ENCODE results near the gene PRKN. TPM values are rescaled to one million over a fixed set of nuclear protein-coding genes. Genes with fewer than 3 reads are reported as not detected.

The PRKN gene
- total and polyA plus RNA-seq, 2 experiments from 2014 or later: 1.2 to 2.3 TPM

- Histone ChIP-seq H3K4me3 (no peak overlapping the region), H3K79me2 (ENCODE audit: insufficient read depth) (no peaks in the 10 kb centered on the region), H3K9me2 (ENCODE audit: insufficient read depth) (no peaks in the 10 kb centered on the region), H2AFZ (no peak overlapping the region), H3K9me3 (ENCODE audit: low read depth) (no peaks in the 10 kb centered on the region), H3K9ac (no peak overlapping the region), H3K27me3 (replicated peaks; ENCODE audit: insufficient read depth) (no peaks in the 10 kb centered on the region), H4K20me1 (ENCODE audit: insufficient read depth) (no peaks in the 10 kb centered on the region), H3K27ac (no peak overlapping the region), H3K4me1 (ENCODE audit: insufficient read depth) (no peaks in the 10 kb centered on the region), H3F3A (ENCODE audit: insufficient read depth) (no peaks in the 10 kb centered on the region), H3K36me3 (ENCODE audit: low read depth) (no peaks in the 10 kb centered on the region), H3K4me2 (ENCODE audit: unreplicated experiment) (no peak overlapping the region)
- in situ Hi-C loops (cut with MboI): no loop called here
- 72 to 88% methylated on average over 2 of the region's 2 CpGs for WGBS, 2 experiments (ENCODE audit: low coverage in 1 of 2, low lambda C conversion rate in 2 of 2, missing lambda C conversion rate in 2 of 2)
- DNase-seq: no peak
- TF ChIP-seq EZH2 (IDR thresholded peaks at IDR 0.05; ENCODE audit: insufficient read depth, poor library complexity, severe bottlenecking) (no peak), EZH2phosphoT487 (IDR thresholded peaks at IDR 0.05; ENCODE audit: insufficient read depth, low read depth) (no peak)
Measured at GRCh38 chr6:162653808-162654207, 73.8 kb downstream of the PRKN start.

DNA sequence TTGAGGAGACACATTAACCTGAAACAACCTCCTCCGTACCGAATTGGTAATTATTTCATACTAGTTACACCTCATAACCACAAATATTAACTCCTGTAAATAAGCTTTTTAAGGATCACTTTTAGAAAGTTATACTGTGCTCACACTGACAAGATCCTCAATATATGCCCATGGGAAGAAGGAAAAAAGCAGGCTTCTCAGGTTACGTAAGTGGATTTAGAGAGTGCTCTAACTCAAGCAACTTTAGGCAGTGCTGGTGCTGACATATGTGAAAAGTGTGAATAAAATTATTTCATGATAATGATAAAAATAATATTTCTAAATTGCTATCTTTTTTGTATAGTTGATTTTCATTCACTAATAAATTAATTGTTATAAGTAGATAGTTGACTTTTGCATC, 76.1 kb downstream of the PRKN start:
- Histone ChIP-seq H3K9me3 (ENCODE audit: low read depth) (no peaks in the 10 kb centered on the region), H3K79me2 (ENCODE audit: insufficient read depth) (no peaks in the 10 kb centered on the region), H3K4me3 (no peak overlapping the region), H3K36me3 (ENCODE audit: low read depth) (no peaks in the 10 kb centered on the region), H3K27ac (no peak overlapping the region), H3K27me3 (replicated peaks; ENCODE audit: insufficient read depth) (no peaks in the 10 kb centered on the region), H3K9me2 (ENCODE audit: insufficient read depth) (no peaks in the 10 kb centered on the region), H4K20me1 (ENCODE audit: insufficient read depth) (no peaks in the 10 kb centered on the region), H2AFZ (no peak overlapping the region), H3K4me1 (ENCODE audit: insufficient read depth) (no peaks in the 10 kb centered on the region), H3F3A (ENCODE audit: insufficient read depth) (no peaks in the 10 kb centered on the region), H3K9ac (no peak overlapping the region), H3K4me2 (ENCODE audit: unreplicated experiment) (no peak overlapping the region)
- in situ Hi-C loops (cut with MboI): no loop called here
- no peak for DNase-seq
- TF ChIP-seq EZH2 (IDR thresholded peaks at IDR 0.05; ENCODE audit: insufficient read depth, poor library complexity, severe bottlenecking): no peak
- TF ChIP-seq EZH2phosphoT487 (IDR thresholded peaks at IDR 0.05; ENCODE audit: insufficient read depth, low read depth): no peak
- WGBS, 2 experiments (ENCODE audit: low coverage in 1 of 2, low lambda C conversion rate in 2 of 2, missing lambda C conversion rate in 2 of 2): 85% methylated on average over 3 of the region's 3 CpGs

- H3K36me3 ChIP-seq (ENCODE audit: low read depth): no peaks in the 10 kb centered on the region
- TF ChIP-seq EZH2 (IDR thresholded peaks at IDR 0.05; ENCODE audit: insufficient read depth, poor library complexity, severe bottlenecking) (no peak), EZH2phosphoT487 (IDR thresholded peaks at IDR 0.05; ENCODE audit: insufficient read depth, low read depth) (no peak)
- no peaks in the 10 kb centered on the region for H3K9me3 ChIP-seq (ENCODE audit: low read depth)
- H3K9ac ChIP-seq: no peak overlapping the region
- H3K9me2 ChIP-seq (ENCODE audit: insufficient read depth): no peaks in the 10 kb centered on the region
- no peak overlapping the region for H2AFZ ChIP-seq
- no peak overlapping the region for H3K27ac ChIP-seq
- H3K4me1 ChIP-seq (ENCODE audit: insufficient read depth): no peaks in the 10 kb centered on the region
- H3K27me3 ChIP-seq (replicated peaks; ENCODE audit: insufficient read depth): no peaks in the 10 kb centered on the region
- in situ Hi-C loops (cut with MboI): no loop called here
- H4K20me1 ChIP-seq (ENCODE audit: insufficient read depth): no peaks in the 10 kb centered on the region
- no peak overlapping the region for H3K4me3 ChIP-seq
- no peaks in the 10 kb centered on the region for H3K79me2 ChIP-seq (ENCODE audit: insufficient read depth)
- WGBS, 2 experiments (ENCODE audit: low coverage in 1 of 2, low lambda C conversion rate in 2 of 2, missing lambda C conversion rate in 2 of 2): 51 to 55% methylated on average over 3 of the region's 3 CpGs
- H3F3A ChIP-seq (ENCODE audit: insufficient read depth): no peaks in the 10 kb centered on the region
- no peak for DNase-seq
- no peak overlapping the region for H3K4me2 ChIP-seq (ENCODE audit: unreplicated experiment)
Measured at GRCh38 chr6:162649271-162649670, 78.3 kb downstream of the PRKN start.

GRCh38 chr6:162644153-162644552, 83.4 kb downstream of the PRKN start:
- Histone ChIP-seq H3K9me2 (ENCODE audit: insufficient read depth) (no peaks in the 10 kb centered on the region), H3K79me2 (ENCODE audit: insufficient read depth) (no peaks in the 10 kb centered on the region), H4K20me1 (ENCODE audit: insufficient read depth) (no peaks in the 10 kb centered on the region), H3K36me3 (ENCODE audit: low read depth) (no peaks in the 10 kb centered on the region), H3K27me3 (replicated peaks; ENCODE audit: insufficient read depth) (no peaks in the 10 kb centered on the region), H3K4me3 (no peak overlapping the region), H3K9ac (no peak overlapping the region), H3K4me1 (ENCODE audit: insufficient read depth) (no peaks in the 10 kb centered on the region), H3K27ac (no peak overlapping the region), H3F3A (ENCODE audit: insufficient read depth) (no peaks in the 10 kb centered on the region), H2AFZ (no peak overlapping the region), H3K9me3 (ENCODE audit: low read depth) (no peaks in the 10 kb centered on the region), H3K4me2 (ENCODE audit: unreplicated experiment) (no peak overlapping the region)
- no peak for TF ChIP-seq EZH2phosphoT487 (IDR thresholded peaks at IDR 0.05; ENCODE audit: insufficient read depth, low read depth)
- no peak for TF ChIP-seq EZH2 (IDR thresholded peaks at IDR 0.05; ENCODE audit: insufficient read depth, poor library complexity, severe bottlenecking)
- 91 to 95% methylated on average over 2 of the region's 2 CpGs for WGBS, 2 experiments (ENCODE audit: low coverage in 1 of 2, low lambda C conversion rate in 2 of 2, missing lambda C conversion rate in 2 of 2)
- in situ Hi-C loops (cut with MboI): no loop called here
- DNase-seq: no peak

DNA sequence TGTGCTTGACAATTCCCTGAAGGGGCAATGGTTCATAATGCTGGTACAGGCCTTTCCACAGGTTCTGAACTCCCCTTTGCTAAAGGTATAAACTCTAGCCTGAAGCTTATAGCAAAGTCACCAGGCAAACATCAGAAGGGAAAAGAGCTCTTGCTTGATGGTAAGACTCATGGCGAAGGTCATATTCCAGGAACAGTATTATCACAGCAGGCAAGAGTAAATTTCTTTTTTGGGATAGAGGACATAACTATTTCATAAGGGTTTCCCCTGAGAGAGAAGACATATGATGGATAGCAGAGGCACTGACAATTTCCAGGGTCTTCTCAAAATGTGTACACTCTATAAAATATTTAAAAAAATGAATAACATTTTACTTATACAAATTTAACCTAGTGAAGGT, 86.8 kb downstream of the PRKN start:
- no peak overlapping the region for H2AFZ ChIP-seq
- no peaks in the 10 kb centered on the region for H3K27me3 ChIP-seq (replicated peaks; ENCODE audit: insufficient read depth)
- no peak overlapping the region for H3K4me2 ChIP-seq (ENCODE audit: unreplicated experiment)
- H3K27ac ChIP-seq: no peak overlapping the region
- H3K9ac ChIP-seq: no peak overlapping the region
- no peak overlapping the region for H3K4me3 ChIP-seq
- no peaks in the 10 kb centered on the region for H3K9me3 ChIP-seq (ENCODE audit: low read depth)
- no peaks in the 10 kb centered on the region for H3K4me1 ChIP-seq (ENCODE audit: insufficient read depth)
- no peaks in the 10 kb centered on the region for H4K20me1 ChIP-seq (ENCODE audit: insufficient read depth)
- no peaks in the 10 kb centered on the region for H3K36me3 ChIP-seq (ENCODE audit: low read depth)
- no peaks in the 10 kb centered on the region for H3K79me2 ChIP-seq (ENCODE audit: insufficient read depth)
- DNase-seq: no peak
- H3K9me2 ChIP-seq (ENCODE audit: insufficient read depth): no peaks in the 10 kb centered on the region
- TF ChIP-seq EZH2phosphoT487 (IDR thresholded peaks at IDR 0.05; ENCODE audit: insufficient read depth, low read depth): no peak
- TF ChIP-seq EZH2 (IDR thresholded peaks at IDR 0.05; ENCODE audit: insufficient read depth, poor library complexity, severe bottlenecking): no peak
- in situ Hi-C loops (cut with MboI): no loop called here
- H3F3A ChIP-seq (ENCODE audit: insufficient read depth): no peaks in the 10 kb centered on the region
- WGBS, 2 experiments (ENCODE audit: low coverage in 1 of 2, low lambda C conversion rate in 2 of 2, missing lambda C conversion rate in 2 of 2): 76 to 87% methylated on average over 1 of the region's 1 CpG
